B cell (primary cell): Measurements from ENCODE around the gene SAMD4A. TPM values are rescaled to one million over a fixed set of nuclear protein-coding genes. Genes with fewer than 3 reads are reported as not detected.

Experiments
- ATAC-seq: fragments of 200-7000 bp; cut with Tn5 transposase; one replicate; pipeline ENCODE4 v1.10.0; 2021; ENCODE audit warnings: low read depth, mild to moderate bottlenecking, moderate number of reproducible peaks, moderate library complexity
- CTCF ChIA-PET: fragments of 350-600 bp; sonication (Branson Sonifier 250); formaldehyde crosslinking; loops from one replicate; lab custom pipeline; 2021; ENCODE audit warnings: antibody characterized with exemption, inconsistent platforms; lab: Charles Lee
- POLR2A ChIA-PET: fragments of 350-600 bp; sonication (Branson Sonifier 250); formaldehyde crosslinking; loops from one replicate; lab custom pipeline; 2021; ENCODE audit warnings: antibody characterized with exemption; lab: Charles Lee
- DNase-seq: peaks from one replicate; pipeline ENCODE4 v3.0.0; 2013
- H2AFZ ChIP-seq: 2 replicates; pipeline ENCODE4 v1.6.1; 2012; ENCODE audit warnings: mild to moderate bottlenecking, low read depth, low read length; ENCODE audit not compliant: insufficient read depth, poor library complexity, severe bottlenecking
- H3K27ac ChIP-seq, 2 donors: 1 replicate in 1 of 2; 2 replicates in 1 of 2; pipeline ENCODE4 v1.5.1; 2012 to 2013; ENCODE audit warnings: low read length in 2 of 2, mild to moderate bottlenecking in 2 of 2, moderate library complexity in 1 of 2
- H3K27me3 ChIP-seq, 4 experiments: fragments of 200-600 bp in 1 of 4; sonication (generic) in 1 of 4; replicated peaks in 1 of 4; 1 replicate in 2 of 4; 2 replicates in 2 of 4; pipeline versions ENCODE4 v1.6.1 to v1.7.0; 2013 to 2016; ENCODE audit warnings: low read length in 3 of 4, mild to moderate bottlenecking in 2 of 4, mixed read lengths in 1 of 4, moderate library complexity in 1 of 4; ENCODE audit not compliant: insufficient read depth in 4 of 4, control insufficient read depth in 3 of 4; ENCODE audit errors: control extremely low read depth in 1 of 4
- H3K36me3 ChIP-seq, 2 experiments: replicated peaks in 1 of 2; 1 replicate in 1 of 2; 2 replicates in 1 of 2; pipeline versions ENCODE4 v1.6.1 to v1.7.1; 2013; ENCODE audit warnings: low read length in 1 of 2; ENCODE audit not compliant: insufficient read depth in 2 of 2, control insufficient read depth in 1 of 2; ENCODE audit errors: control extremely low read depth in 1 of 2, extremely low read depth in 1 of 2
- H3K4me1 ChIP-seq, 2 donors: fragments of 200-600 bp in 1 of 2; sonication (generic) in 1 of 2; 1 replicate in 1 of 2; 2 replicates in 1 of 2; pipeline versions ENCODE4 v1.5.1 to v1.6.1; 2013 to 2017; ENCODE audit warnings: low read length in 2 of 2; ENCODE audit not compliant: control insufficient read depth in 2 of 2, insufficient read depth in 2 of 2
- H3K4me2 ChIP-seq: replicated peaks from 2 replicates; pipeline ENCODE3; 2012; ENCODE audit warnings: mild to moderate bottlenecking, low read depth, low read length; ENCODE audit not compliant: poor library complexity, severe bottlenecking
- H3K4me3 ChIP-seq, 5 experiments: fragments of 200-600 bp in 1 of 5; sonication (generic) in 1 of 5; 1 replicate in 3 of 5; 2 replicates in 2 of 5; pipeline versions ENCODE4 v1.5.1 to v1.7.0; 2011 to 2016; ENCODE audit warnings: low read length in 4 of 5, mild to moderate bottlenecking in 4 of 5, low read depth in 2 of 5, control low read depth in 1 of 5, moderate library complexity in 1 of 5; ENCODE audit not compliant: insufficient read depth in 1 of 5; ENCODE audit errors: control extremely low read depth in 1 of 5, extremely low read depth in 1 of 5
- H3K79me2 ChIP-seq: fragments of 200-600 bp; sonication (generic); one replicate; pipeline ENCODE4 v1.6.0; 2016; ENCODE audit warnings: low read length; ENCODE audit not compliant: control insufficient read depth, insufficient read depth
- H3K9ac ChIP-seq: fragments of 200-600 bp; sonication (generic); 2 replicates; pipeline ENCODE4 v1.6.1; 2017; ENCODE audit warnings: mild to moderate bottlenecking, low read length, moderate library complexity
- H3K9me3 ChIP-seq, 3 donors: one replicate each; pipeline versions ENCODE4 v1.6.1 to v1.7.1; 2013; ENCODE audit warnings: low read length in 2 of 3; ENCODE audit not compliant: control insufficient read depth in 2 of 3, insufficient read depth in 1 of 3; ENCODE audit errors: control extremely low read depth in 1 of 3
- H4K20me1 ChIP-seq: 2 replicates; pipeline ENCODE4 v1.6.0; 2012; ENCODE audit warnings: mild to moderate bottlenecking, low read length; ENCODE audit not compliant: insufficient read depth, control insufficient read depth, poor library complexity, severe bottlenecking
- H3K27ac Mint-ChIP-seq: one replicate; pipeline ENCODE4 v1.8.0; 2021; ENCODE audit warnings: mixed read lengths
- H3K27me3 Mint-ChIP-seq: one replicate; pipeline ENCODE4 v1.8.0; 2021; ENCODE audit warnings: mixed read lengths
- H3K4me1 Mint-ChIP-seq: one replicate; pipeline ENCODE4 v1.8.0; 2021; ENCODE audit warnings: mixed read lengths
- H3K4me3 Mint-ChIP-seq: one replicate; pipeline ENCODE4 v1.8.0; 2021; ENCODE audit warnings: mixed read lengths
- H3K9me3 Mint-ChIP-seq: one replicate; pipeline ENCODE4 v1.8.0; 2022; ENCODE audit warnings: mixed read lengths; ENCODE audit not compliant: insufficient read depth
- CTCF ChIP-seq: fragments of 200-600 bp; IDR thresholded peaks from one replicate; pipeline ENCODE4 v1.8.0; 2022; ENCODE audit warnings: antibody characterized with exemption, mild to moderate bottlenecking
- EZH2 ChIP-seq: IDR thresholded peaks from 2 replicates; pipeline ENCODE4 v1.6.1; 2012; ENCODE audit warnings: borderline replicate concordance, low read depth, mild to moderate bottlenecking, moderate library complexity, low read length; ENCODE audit not compliant: insufficient read depth, poor library complexity, severe bottlenecking
- WGBS: methylation state at CpG from one replicate; pipeline ENCODE4 v1.1.5; 2013; ENCODE audit warnings: missing lambda C conversion rate; ENCODE audit not compliant: insufficient coverage; 5-methylcytosine and 5-hydroxymethylcytosine counted together
- intact Hi-C: fragments of 100-400 bp; cut with micrococcal nuclease; formaldehyde crosslinking; loops from one replicate; pipeline ENCODE4 v1.10.0; 2022
- polyA plus RNA-seq: library from polyadenylated mRNA; depleted of rRNA; stranded (reverse); fragments of >200 nt; gene quantifications from 2 replicates; pipeline ENCODE4 v1.2.3, GENCODE V29; 2012
- total RNA-seq, 2 donors: library from RNA; stranded (reverse); fragments of 120-200 nt in 1 of 2; gene quantifications; 1 replicate in 1 of 2; 2 replicates in 1 of 2; pipeline versions ENCODE4 v1.2.3 to v1.2.4, GENCODE V29; 2013 to 2022

Gene SAMD4A
- total and polyA plus RNA-seq, 2 donors (not counting 1 experiment from before 2014, with no cell fraction given): 5.7 to 13.7 TPM

DNA sequence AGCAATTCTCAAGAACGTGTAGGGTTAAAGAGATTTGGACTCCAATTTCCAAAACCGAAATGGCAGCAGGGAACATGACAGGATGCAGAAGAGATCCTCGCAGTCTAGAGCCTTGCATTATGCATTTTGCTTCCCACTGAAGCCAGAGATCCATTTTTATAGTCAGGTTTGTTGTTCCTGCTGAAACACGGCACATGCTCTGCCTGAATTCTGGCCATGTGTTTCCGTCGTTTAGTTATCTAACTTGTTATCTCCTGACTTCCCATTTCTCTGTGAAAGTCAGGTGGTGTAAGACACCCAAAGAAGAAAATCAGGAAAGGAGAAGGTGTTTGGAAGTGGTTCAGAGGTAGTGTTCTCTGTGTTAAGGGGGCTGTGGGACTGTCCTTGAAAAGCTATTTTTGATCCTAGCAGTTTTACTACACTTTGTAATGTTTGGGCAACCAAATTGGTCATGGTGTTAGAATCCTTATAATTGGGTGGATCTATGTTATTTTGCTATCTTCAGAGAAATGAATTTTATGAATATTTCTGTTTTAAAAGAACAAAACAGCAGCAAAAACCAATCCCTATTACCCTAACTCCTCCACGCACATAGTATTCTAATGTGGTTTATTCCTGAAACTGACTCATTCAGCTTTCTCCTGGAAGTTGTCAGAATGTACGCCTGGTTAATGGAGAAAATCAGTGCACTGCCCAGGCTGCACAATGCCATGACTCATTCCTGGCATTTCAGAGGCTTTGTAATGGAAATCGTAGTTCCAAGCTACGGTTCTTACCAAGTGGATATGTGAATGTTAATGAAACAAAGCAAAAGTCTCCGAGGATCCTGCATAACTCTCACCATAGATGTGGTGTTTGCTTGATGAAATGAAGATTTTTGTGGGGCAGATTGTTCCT, 110.1 kb downstream of the SAMD4A start:
- Histone ChIP-seq H3K27me3 (no peaks in the 10 kb centered on the region), H3K36me3 (peaks cover 0 to 2% of the 10 kb centered on the region in 2 experiments), H3K27ac (no peak overlapping the region), H4K20me1 (no peaks in the 10 kb centered on the region), H3K4me1 (no peaks in the 10 kb centered on the region), H3K4me3 (no peak overlapping the region), H3K79me2 (no peaks in the 10 kb centered on the region), H3K9ac (no peak overlapping the region), H3K4me2 (no peak overlapping the region), H2AFZ (no peak overlapping the region), H3K9me3 (no peaks in the 10 kb centered on the region)
- 71% methylated on average over 5 of the region's 11 CpGs for WGBS
- ATAC-seq: no peak
- ChIA-PET CTCF (no interaction called here), POLR2A (no interaction called here)
- Mint-ChIP-seq H3K27ac (no peak overlapping the region), H3K9me3 (no peaks in the 10 kb centered on the region), H3K27me3 (no peaks in the 10 kb centered on the region), H3K4me3 (no peak overlapping the region), H3K4me1 (no peaks in the 10 kb centered on the region)
- TF ChIP-seq CTCF (no peak), EZH2 (no peak)
- DNase-seq: no peak
- intact Hi-C loops: no loop called here

- ChIA-PET POLR2A (no interaction called here), CTCF (no interaction called here)
- Mint-ChIP-seq H3K9me3 (no peaks in the 10 kb centered on the region), H3K4me3 (no peak overlapping the region), H3K4me1 (peaks cover 9% of the 10 kb centered on the region), H3K27me3 (no peaks in the 10 kb centered on the region), H3K27ac (no peak overlapping the region)
- DNase-seq (no peak), ATAC-seq (no peak)
- Histone ChIP-seq H4K20me1 (no peaks in the 10 kb centered on the region), H3K27me3 (no peaks in the 10 kb centered on the region), H3K36me3 (peaks cover 0 to 2% of the 10 kb centered on the region in 2 experiments), H3K4me1 (peaks cover 3 to 6% of the 10 kb centered on the region in 2 donors), H3K9me3 (no peaks in the 10 kb centered on the region), H3K4me2 (no peak overlapping the region), H3K27ac (no peak overlapping the region), H3K9ac (no peak overlapping the region), H2AFZ (no peak overlapping the region), H3K4me3 (no peak overlapping the region), H3K79me2 (peaks cover 2% of the 10 kb centered on the region)
- no CpG with 5 or more reads among the region's 6 CpGs for WGBS
- intact Hi-C loops: no loop called here
- TF ChIP-seq CTCF (no peak), EZH2 (no peak)
Observed at GRCh38 chr14:54680651-54681050, 113.7 kb downstream of the SAMD4A start.
